GM19351 (cell line): ENCODE results near the gene RPS6KA6.

Source experiments
- ATAC-seq: cut with Tn5 transposase; IDR thresholded peaks from one replicate; pipeline ENCODE4 v1.9.1; 2021; ENCODE audit warnings: mild to moderate bottlenecking, moderate library complexity; ENCODE audit not compliant: unreplicated experiment

RPS6KA6 gene

DNA sequence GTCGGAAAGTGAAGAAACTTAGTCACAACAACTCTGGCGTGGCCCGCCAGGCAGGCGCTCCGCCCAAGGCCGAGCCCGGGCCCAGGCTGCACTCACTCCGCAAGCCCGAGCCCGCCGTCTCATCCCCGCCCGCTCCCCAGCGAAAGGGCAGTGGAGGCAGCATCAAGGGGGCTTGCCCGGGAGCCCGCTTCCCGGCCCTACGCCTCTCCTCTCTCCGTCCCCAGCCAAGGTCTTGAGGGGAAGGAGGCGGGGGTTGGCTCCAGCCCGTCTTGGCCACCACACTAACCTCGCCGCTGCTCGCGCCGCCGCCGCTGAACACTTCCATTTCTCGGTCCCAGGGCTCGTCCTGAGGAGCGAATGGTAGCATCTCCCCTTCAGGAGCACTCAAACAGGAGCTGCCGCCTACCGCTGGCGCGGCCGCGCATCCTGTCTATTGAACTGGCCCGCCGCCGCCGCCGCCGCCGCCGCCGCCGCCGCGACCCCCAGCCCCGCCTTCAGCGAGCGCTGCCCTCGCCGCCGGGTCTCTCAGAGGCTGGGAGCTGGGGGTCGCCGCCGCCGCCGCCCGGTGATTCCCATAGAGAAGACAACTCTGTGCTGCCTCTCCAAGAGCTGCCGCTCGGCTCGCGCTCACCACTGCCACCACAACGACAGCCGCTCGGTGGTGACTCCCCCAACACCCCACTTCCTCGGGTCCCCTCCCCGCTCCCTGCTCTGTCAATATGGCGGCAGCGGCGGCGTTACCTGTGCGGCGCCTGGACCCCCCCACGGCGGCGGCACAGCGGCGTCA, at the start of gene RPS6KA6:
RPS6KA6 (minus strand) TSS at position 667 of the 787 bp plus-strand sequence; CDS start at position 367, 300 bp downstream.
- peak; percentile 52 for ATAC-seq

DNA sequence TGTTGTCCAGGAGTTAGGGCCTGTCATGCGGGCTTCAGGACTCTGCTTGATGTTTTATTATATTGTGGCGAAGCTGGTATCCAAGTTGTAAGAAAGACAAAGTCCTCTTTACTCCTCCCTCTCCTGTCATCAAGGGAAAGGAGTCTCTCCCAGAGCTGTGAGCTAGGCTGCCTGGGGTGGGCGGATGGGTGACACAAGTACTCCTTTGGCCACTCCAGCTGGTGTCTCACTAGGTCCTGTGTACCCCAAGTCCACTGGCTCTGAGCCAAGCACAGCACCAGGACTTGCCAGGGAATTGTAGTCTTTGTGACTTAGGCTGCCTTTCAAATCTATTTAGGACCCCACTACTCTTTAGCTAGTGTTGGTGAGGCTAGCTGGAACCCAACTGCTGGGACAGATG, 36.7 kb upstream of the RPS6KA6 start:
- no peak for ATAC-seq

DNA sequence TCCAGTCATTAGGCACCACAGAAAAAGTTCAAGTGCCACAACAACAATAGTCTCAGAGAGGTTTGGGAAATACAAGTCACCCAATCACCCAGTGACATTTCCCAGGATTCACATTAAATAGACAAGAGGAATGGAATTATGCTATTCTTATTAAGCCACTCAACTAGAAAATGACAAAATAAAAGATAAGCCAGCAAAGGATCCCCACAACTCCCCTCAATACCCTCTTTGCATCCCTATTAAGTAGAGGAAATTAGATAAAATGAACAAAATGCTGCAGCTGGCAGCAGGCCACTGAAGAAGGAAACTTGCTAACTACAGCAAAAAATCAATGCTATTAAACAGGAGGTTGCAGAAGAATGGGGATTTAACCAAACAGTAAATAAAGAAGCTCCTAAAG, 35.3 kb upstream of the RPS6KA6 start:
- no peak for ATAC-seq

GRCh38 chrX:84221181-84221580, 33.2 kb upstream of the RPS6KA6 start:
- no peak for ATAC-seq

DNA sequence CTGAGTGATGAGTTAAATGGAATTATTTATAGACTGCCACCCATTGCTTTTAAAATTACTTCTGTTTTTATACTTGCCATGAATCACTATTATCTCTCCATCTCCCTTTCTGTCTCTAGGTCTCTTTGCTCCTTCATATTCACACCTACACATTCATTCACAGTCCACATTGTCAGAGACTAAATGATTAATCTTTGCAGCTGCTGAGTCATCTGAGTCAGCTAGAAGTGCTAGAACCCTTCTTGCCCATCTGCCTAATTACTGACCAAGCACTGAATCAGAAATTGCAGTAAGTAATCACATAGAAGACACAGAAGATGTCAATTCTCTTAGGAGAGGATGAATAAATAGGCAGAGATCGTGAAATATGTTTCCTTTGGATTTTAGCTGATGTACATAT, 31.6 kb upstream of the RPS6KA6 start:
- no peak for ATAC-seq

- no peak for ATAC-seq
Observed at GRCh38 chrX:84218726-84219125, 30.7 kb upstream of the RPS6KA6 start.

GRCh38 chrX:84216881-84217280, 28.9 kb upstream of the RPS6KA6 start:
- ATAC-seq, result no peak

DNA sequence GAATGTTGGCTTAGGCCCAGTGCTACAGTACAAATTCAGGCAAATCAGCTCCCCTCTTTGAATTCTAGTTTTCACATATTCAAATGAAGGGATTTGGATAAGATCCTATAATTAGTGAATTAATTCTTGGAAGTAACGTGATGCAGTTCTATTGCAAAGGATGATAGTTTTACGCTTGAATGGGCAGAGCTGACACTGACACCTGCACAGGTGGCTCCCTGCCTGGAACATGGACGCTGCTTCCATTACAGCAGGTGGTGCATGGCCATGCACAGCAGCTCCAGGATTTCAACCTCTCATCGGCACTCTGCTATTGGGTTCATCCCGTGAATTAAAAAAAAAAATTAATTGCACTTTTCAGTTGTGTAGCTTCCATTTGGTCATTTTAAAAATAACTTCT, 28.4 kb upstream of the RPS6KA6 start:
- ATAC-seq, result no peak

GRCh38 chrX:84205276-84205675, 17.3 kb upstream of the RPS6KA6 start:
- ATAC-seq, result no peak

DNA sequence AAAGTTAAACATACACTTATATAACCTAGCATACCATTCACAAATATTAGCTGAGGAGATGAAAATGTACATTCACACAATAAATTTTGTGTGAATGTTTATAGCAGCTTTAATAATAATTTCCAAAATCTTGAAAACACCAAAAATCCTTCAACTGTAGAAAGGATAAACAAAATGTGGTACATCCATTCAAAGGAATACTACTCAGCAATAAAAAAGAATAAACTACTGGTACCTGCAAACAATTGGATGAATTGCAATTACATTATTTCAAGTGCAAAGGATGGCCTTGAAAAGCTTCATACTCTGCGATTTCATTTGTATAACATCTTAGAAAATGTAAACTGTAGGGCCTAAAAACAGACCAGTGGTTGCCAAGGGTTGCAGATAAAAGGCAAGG, 11.7 kb upstream of the RPS6KA6 start:
- no peak for ATAC-seq

GRCh38 chrX:84197550-84197949, 9.6 kb upstream of the RPS6KA6 start:
- ATAC-seq, result no peak

DNA sequence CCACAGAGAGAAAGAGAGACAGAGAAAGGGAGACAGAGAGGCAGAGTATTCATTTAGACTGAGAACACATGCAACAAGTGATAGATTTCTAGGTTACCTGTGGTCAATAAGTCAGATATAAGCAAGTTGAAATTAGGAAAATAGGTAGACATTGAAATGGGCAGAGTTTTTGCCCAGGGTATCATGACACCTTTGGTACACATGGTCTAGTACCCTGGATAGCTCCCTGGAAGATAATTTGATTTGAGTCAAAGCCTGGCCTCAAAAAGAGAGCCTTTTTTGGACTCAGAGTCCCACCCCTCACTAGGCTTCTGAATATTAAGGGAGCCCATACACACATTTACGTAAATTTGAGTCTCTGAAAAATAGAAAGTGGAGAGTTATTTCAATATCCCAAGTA, 4.0 kb upstream of the RPS6KA6 start:
- no peak for ATAC-seq

GRCh38 chrX:84189125-84189524, 1.1 kb upstream of the RPS6KA6 start:
- ATAC-seq, result no peak

DNA sequence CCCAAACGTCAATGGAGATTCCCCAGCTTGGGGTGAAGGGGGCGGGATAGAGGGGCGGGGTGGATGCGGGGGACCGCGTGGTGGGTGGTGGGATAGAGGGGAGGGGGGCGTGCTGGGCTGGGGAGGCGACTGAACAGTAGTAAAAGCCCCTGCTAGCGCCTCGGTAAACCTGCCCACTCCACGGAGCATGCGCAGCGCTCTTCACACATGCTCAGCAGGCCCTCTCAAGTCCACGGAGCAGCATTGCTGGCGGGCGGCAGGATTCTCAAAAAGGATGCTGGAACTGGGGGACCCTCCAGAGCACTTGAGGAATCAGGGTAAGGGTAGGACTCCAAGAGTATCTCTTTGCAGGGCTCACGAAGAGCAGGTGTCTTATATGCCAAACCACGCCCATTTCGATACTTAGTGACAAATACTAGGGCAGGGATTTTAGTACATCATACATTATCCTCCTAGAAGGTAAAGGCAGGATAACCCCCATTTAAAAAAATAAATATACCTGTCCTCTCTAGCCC, 378 bp upstream of the RPS6KA6 start:
- ATAC-seq, result peak; percentile 59

DNA sequence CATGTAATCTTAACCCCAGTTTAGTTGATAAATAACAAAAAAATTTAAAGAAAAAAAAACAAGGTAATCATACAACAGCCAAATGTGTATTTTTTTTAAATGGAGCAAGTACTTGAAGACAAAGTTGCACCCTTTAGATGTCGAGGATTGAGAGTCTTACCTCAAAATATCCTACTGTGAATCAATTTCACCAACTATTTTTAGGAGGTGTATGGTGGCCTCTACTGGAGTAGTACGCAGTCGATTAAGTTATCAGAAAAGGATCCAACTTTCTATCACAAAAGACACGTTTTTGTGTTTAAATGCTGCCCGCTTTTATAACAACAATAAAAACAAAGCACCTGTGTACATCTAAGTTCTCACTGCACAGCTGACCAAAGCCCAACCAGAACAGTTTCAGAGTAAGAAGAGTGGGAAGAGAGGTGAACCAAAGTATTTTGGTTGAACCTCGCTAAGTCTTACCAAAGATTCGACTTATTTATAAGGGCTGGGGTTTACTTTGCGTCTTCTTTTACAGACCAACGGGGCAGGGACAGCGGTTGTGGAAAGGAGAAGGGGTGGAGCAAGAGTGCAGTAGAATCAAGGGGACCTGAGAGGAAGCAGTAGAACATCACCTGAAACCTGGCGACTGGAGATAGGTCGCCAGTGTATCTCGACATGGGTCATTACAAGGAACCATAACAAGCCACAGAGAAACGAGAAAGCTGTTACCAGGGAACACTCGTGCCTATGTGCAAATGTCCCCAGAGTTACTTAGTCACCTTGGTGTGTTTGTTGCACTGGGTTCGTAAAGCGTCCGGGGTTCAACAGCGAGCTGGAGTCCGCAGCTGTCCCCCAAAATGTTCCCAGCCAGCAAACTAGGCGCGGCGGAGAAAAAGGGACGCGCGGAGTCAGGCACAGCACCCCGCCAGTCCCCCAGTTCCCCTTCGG, 1.1 kb downstream of the RPS6KA6 start:
- peak; percentile 41 for ATAC-seq

GRCh38 chrX:84182516-84182915, 5.5 kb downstream of the RPS6KA6 start:
- ATAC-seq, result no peak

GRCh38 chrX:84175958-84176357, 12.0 kb downstream of the RPS6KA6 start:
- no peak for ATAC-seq

- ATAC-seq, result no peak
Observed at GRCh38 chrX:84175274-84175673, 12.7 kb downstream of the RPS6KA6 start.

- ATAC-seq, result no peak
Observed at GRCh38 chrX:84174348-84174747, 13.7 kb downstream of the RPS6KA6 start.

- no peak for ATAC-seq
Observed at GRCh38 chrX:84170931-84171330, 17.1 kb downstream of the RPS6KA6 start.

DNA sequence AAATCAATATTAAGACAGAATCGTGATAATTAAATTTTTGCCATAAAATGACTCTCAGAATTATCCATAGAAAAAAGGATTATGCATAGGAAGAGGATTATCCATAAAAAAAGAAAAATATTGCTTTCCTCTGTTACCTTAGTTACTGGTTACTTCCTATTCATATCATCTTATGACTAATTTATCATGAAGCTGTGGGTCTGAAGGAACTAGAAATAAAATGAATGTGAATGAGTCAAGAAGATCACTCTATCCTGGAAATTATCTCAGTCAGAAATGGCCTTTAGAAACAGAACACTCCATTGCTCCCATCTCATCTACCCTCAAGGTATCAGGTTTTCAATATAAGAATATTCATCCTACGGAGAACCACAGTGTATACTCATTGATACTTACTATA, 19.4 kb downstream of the RPS6KA6 start:
- ATAC-seq, result no peak

DNA sequence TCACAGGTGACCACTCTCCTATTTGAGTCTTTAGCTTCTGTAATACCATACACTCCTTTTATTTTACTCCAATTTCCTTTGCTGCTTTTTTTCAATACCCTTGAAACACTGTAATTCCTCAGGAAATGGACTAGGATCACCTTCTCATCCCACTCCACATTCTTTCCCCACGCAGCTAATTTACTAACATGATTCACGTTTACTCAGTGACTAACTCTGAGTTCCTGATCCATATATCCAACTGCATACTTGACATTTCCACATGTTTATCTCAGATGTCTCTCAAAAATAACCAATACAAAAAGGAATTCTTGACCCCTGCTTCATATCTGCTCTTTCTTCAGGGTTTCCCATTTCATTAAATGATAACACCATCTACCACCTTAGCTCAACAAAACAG, 19.9 kb downstream of the RPS6KA6 start:
- no peak for ATAC-seq
